GM21367 (cell line): ENCODE measurements around the gene FAM3A.

ENCODE experiments used
- ATAC-seq: cut with Tn5 transposase; IDR thresholded peaks from one replicate; pipeline ENCODE4 v1.9.1; 2021; ENCODE audit not compliant: unreplicated experiment

Gene FAM3A

GRCh38 chrX:154481911-154482601, 34.0 kb downstream of the FAM3A start:
- no peak for ATAC-seq

GRCh38 chrX:154481195-154481594, 34.8 kb downstream of the FAM3A start:
- no peak for ATAC-seq

- ATAC-seq = peak; percentile 86
Observed at GRCh38 chrX:154478728-154479622, 37.1 kb downstream of the FAM3A start, which contains the start of gene LAGE3. Gene LAGE3 (minus strand): TSS chrX:154479281. CDS start chrX:154478915, 366 bp downstream.

GRCh38 chrX:154477891-154478477, 38.0 kb downstream of the FAM3A start:
- ATAC-seq = no peak

- ATAC-seq = no peak
Observed at GRCh38 chrX:154476821-154477220, 39.2 kb downstream of the FAM3A start.

GRCh38 chrX:154473683-154474082, 42.3 kb downstream of the FAM3A start:
- ATAC-seq = no peak

- no peak for ATAC-seq
Observed at GRCh38 chrX:154472685-154473632, 43.1 kb downstream of the FAM3A start.

- no peak for ATAC-seq
Observed at GRCh38 chrX:154471839-154472684, 44.0 kb downstream of the FAM3A start.

- ATAC-seq = no peak
Observed at GRCh38 chrX:154470914-154471568, 45.0 kb downstream of the FAM3A start.

GRCh38 chrX:154470434-154470833, 45.6 kb downstream of the FAM3A start:
- no peak for ATAC-seq

- ATAC-seq = no peak
Observed at GRCh38 chrX:154469880-154470279, 46.2 kb downstream of the FAM3A start.

GRCh38 chrX:154469114-154469513, 46.9 kb downstream of the FAM3A start:
- ATAC-seq = no peak

GRCh38 chrX:154468217-154468616, 47.8 kb downstream of the FAM3A start:
- ATAC-seq = no peak

- no peak for ATAC-seq
Observed at GRCh38 chrX:154467556-154467955, 48.5 kb downstream of the FAM3A start.

GRCh38 chrX:154466907-154467306, 49.1 kb downstream of the FAM3A start:
- no peak for ATAC-seq

- no peak for ATAC-seq
Observed at GRCh38 chrX:154466036-154466435, 50.0 kb downstream of the FAM3A start.

GRCh38 chrX:154465601-154466000, 50.4 kb downstream of the FAM3A start:
- no peak for ATAC-seq

GRCh38 chrX:154464806-154465365, 51.1 kb downstream of the FAM3A start:
- no peak for ATAC-seq
